Measurements from ENCODE around the gene MRPS15. TPM values are rescaled to one million over a fixed set of nuclear protein-coding genes. Genes with fewer than 3 reads are reported as not detected.

The MRPS15 gene
- total and polyA plus RNA-seq, 2 donors from 2014 or later = 48.1 to 160 TPM

GRCh38 chr1:36440646-36441045 is 23.5 kb downstream of the MRPS15 start:
- FAIRE-seq (no peak), DNase-seq (no peak)

GRCh38 chr1:36440044-36440443 is 24.1 kb downstream of the MRPS15 start:
- Histone ChIP-seq H3K4me3 (ENCODE audit: low read length in 3 of 3) (no peak overlapping the region), H3K36me3 (ENCODE audit: control insufficient read depth in 2 of 3, insufficient read depth in 3 of 3, low read length in 3 of 3) (no peaks in the 10 kb centered on the region), H3K9me3 (ENCODE audit: control insufficient read depth in 2 of 3, insufficient read depth in 1 of 3, low read length in 3 of 3) (no peaks in the 10 kb centered on the region), H3K4me1 (ENCODE audit: control insufficient read depth in 2 of 3, insufficient read depth in 2 of 3, low read depth in 1 of 3, low read length in 3 of 3) (peaks cover 0 to 4% (median 0%) of the 10 kb centered on the region in 3 donors), H3K27ac (ENCODE audit: low read depth in 2 of 2, low read length in 2 of 2) (no peak overlapping the region), H3K9ac (ENCODE audit: low read length in 3 of 3) (no peak overlapping the region), H3K27me3 (ENCODE audit: control insufficient read depth, insufficient read depth, low read length) (no peaks in the 10 kb centered on the region)
- no peak for DNase-seq
- intact Hi-C loops (cut with DNase I) = no loop called here
- no peak for FAIRE-seq
- TF ChIP-seq CTCF (IDR thresholded peaks at IDR 0.05; ENCODE audit: borderline replicate concordance, extremely low read depth, insufficient read depth) = no peak

More at GRCh38 chr1:36440646-36441045, 23.5 kb downstream of the MRPS15 start:
- H3K36me3 ChIP-seq (ENCODE audit: control insufficient read depth in 2 of 3, insufficient read depth in 3 of 3, low read length in 3 of 3) = no peaks in the 10 kb centered on the region
- no peak overlapping the region for H3K4me3 ChIP-seq (ENCODE audit: low read length in 3 of 3)
- no peaks in the 10 kb centered on the region for H3K9me3 ChIP-seq (ENCODE audit: control insufficient read depth in 2 of 3, insufficient read depth in 1 of 3, low read length in 3 of 3)
- TF ChIP-seq CTCF (IDR thresholded peaks at IDR 0.05; ENCODE audit: borderline replicate concordance, extremely low read depth, insufficient read depth) = no peak
- intact Hi-C loops (cut with DNase I) = no loop called here
- peaks cover 0 to 4% (median 0%) of the 10 kb centered on the region in 3 donors for H3K4me1 ChIP-seq (ENCODE audit: control insufficient read depth in 2 of 3, insufficient read depth in 2 of 3, low read depth in 1 of 3, low read length in 3 of 3)
- H3K27me3 ChIP-seq (ENCODE audit: control insufficient read depth, insufficient read depth, low read length) = no peaks in the 10 kb centered on the region
- H3K27ac ChIP-seq (ENCODE audit: low read depth in 2 of 2, low read length in 2 of 2) = no peak overlapping the region
- no peak overlapping the region for H3K9ac ChIP-seq (ENCODE audit: low read length in 3 of 3)

- H3K9ac ChIP-seq (ENCODE audit: low read length in 3 of 3) = no peak overlapping the region
- H3K36me3 ChIP-seq (ENCODE audit: control insufficient read depth in 2 of 3, insufficient read depth in 3 of 3, low read length in 3 of 3) = no peaks in the 10 kb centered on the region
- TF ChIP-seq CTCF (IDR thresholded peaks at IDR 0.05; ENCODE audit: borderline replicate concordance, extremely low read depth, insufficient read depth) = no peak
- H3K9me3 ChIP-seq (ENCODE audit: control insufficient read depth in 2 of 3, insufficient read depth in 1 of 3, low read length in 3 of 3) = no peaks in the 10 kb centered on the region
- no peak overlapping the region for H3K27ac ChIP-seq (ENCODE audit: low read depth in 2 of 2, low read length in 2 of 2)
- intact Hi-C loops (cut with DNase I) = no loop called here
- H3K27me3 ChIP-seq (ENCODE audit: control insufficient read depth, insufficient read depth, low read length) = no peaks in the 10 kb centered on the region
- H3K4me1 ChIP-seq (ENCODE audit: control insufficient read depth in 2 of 3, insufficient read depth in 2 of 3, low read depth in 1 of 3, low read length in 3 of 3) = peaks cover 0 to 4% (median 0%) of the 10 kb centered on the region in 3 donors
- FAIRE-seq (no peak), DNase-seq (no peak)
- no peak overlapping the region for H3K4me3 ChIP-seq (ENCODE audit: low read length in 3 of 3)
Measured at GRCh38 chr1:36438715-36439114, 25.5 kb downstream of the MRPS15 start.

DNA sequence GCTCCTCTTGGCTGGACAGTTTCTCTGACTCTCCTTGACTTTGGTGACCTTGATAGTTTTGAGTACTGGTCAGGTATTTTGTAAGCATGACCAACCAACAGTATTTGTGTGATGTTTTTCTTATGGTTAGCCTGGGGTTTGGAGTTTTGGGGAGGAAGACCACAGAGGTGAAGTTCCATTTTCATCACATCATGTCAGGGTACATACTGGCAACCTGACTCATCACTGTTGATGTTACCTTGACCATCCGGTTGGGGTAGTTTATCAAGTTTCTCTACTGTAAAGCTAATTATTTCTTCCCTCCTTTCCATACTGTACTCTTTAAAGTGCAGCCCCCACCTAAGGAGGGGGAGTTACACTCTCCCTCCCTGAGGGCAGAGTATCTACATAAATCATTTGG is 27.4 kb downstream of the MRPS15 start:
- TF ChIP-seq CTCF (IDR thresholded peaks at IDR 0.05; ENCODE audit: borderline replicate concordance, extremely low read depth, insufficient read depth) = no peak
- Histone ChIP-seq H3K4me1 (ENCODE audit: control insufficient read depth in 2 of 3, insufficient read depth in 2 of 3, low read depth in 1 of 3, low read length in 3 of 3) (peaks cover 0 to 7% (median 6%) of the 10 kb centered on the region in 3 donors), H3K9ac (ENCODE audit: low read length in 3 of 3) (no peak overlapping the region), H3K4me3 (ENCODE audit: low read length in 3 of 3) (no peak overlapping the region), H3K27me3 (ENCODE audit: control insufficient read depth, insufficient read depth, low read length) (no peaks in the 10 kb centered on the region), H3K9me3 (ENCODE audit: control insufficient read depth in 2 of 3, insufficient read depth in 1 of 3, low read length in 3 of 3) (no peaks in the 10 kb centered on the region), H3K27ac (ENCODE audit: low read depth in 2 of 2, low read length in 2 of 2) (no peak overlapping the region), H3K36me3 (ENCODE audit: control insufficient read depth in 2 of 3, insufficient read depth in 3 of 3, low read length in 3 of 3) (peaks cover 0 to 4% (median 2%) of the 10 kb centered on the region in 3 donors)
- DNase-seq (no peak), FAIRE-seq (no peak)
- intact Hi-C loops (cut with DNase I) = no loop called here

Measured in kidney (tissue), 14 donors.